ENCODE results near the gene HS1BP3.

The HS1BP3 gene

DNA sequence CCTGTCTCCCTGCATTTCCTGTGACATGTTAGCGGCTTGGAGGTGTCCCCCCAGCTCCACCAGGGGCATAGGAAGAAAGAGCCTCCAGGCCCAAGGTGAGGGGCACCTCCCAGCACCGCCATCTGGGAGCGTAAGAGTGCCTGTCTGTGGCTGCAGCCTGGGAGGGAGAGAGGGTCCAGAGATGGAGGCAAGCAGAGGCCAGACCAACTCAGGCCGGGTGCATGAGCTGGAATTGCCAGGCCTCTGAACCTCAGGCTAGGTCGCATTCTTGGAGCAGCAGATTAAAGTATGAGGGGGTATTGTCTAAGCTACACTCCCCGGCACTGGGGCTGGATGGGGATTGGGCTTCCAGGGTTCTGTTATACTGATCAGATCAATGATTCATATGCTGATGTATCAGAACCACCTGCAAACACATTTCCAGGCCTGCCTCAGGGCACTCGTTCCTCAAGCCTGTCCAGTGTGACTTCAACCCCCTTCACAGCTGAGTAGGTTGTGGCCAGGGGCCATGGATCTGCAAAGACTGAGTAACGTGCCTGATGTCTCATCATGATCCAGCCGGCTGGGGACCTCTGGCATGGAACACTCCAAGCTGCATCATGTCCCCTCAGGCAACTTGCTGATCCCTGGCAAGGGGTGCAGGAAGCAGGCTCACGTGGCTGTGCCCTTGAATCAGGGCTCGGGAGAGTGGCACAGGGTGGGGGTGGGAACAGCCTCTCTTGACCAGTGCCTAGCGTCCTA is 73.2 kb downstream of the HS1BP3 start:
- H3K79me2 ChIP-seq (ENCODE audit: control insufficient read depth, low read length) = no peaks in the 10 kb centered on the region
- H3K4me3 ChIP-seq (ENCODE audit: low read length) = no peak overlapping the region
- H3K27me3 ChIP-seq (ENCODE audit: control insufficient read depth, low read length) = peaks cover 30% of the 10 kb centered on the region
- no peaks in the 10 kb centered on the region for H3K4me1 ChIP-seq (ENCODE audit: control insufficient read depth, low read length)
- H4K20me1 ChIP-seq (ENCODE audit: control insufficient read depth, insufficient read depth, low read depth, low read length) = 0 out of 2 replicates have a peak, but pooled peaks cover 5% of the 10 kb centered on the region
- TF ChIP-seq, protein P1, sequence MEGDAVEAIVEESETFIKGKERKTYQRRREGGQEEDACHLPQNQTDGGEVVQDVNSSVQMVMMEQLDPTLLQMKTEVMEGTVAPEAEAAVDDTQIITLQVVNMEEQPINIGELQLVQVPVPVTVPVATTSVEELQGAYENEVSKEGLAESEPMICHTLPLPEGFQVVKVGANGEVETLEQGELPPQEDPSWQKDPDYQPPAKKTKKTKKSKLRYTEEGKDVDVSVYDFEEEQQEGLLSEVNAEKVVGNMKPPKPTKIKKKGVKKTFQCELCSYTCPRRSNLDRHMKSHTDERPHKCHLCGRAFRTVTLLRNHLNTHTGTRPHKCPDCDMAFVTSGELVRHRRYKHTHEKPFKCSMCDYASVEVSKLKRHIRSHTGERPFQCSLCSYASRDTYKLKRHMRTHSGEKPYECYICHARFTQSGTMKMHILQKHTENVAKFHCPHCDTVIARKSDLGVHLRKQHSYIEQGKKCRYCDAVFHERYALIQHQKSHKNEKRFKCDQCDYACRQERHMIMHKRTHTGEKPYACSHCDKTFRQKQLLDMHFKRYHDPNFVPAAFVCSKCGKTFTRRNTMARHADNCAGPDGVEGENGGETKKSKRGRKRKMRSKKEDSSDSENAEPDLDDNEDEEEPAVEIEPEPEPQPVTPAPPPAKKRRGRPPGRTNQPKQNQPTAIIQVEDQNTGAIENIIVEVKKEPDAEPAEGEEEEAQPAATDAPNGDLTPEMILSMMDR (IDR thresholded peaks at IDR 0.05; ENCODE audit: low read depth, low read length, poor library complexity, severe bottlenecking) = no peak
- no peak for TF ChIP-seq EZH2phosphoT487 (IDR thresholded peaks at IDR 0.05; ENCODE audit: borderline replicate concordance, low read length)
- no peak overlapping the region for H3K27ac ChIP-seq (ENCODE audit: low read depth, low read length)
- no peaks in the 10 kb centered on the region for H3F3A ChIP-seq (ENCODE audit: control insufficient read depth, insufficient read depth)
- no peaks in the 10 kb centered on the region for H3K9me3 ChIP-seq (ENCODE audit: control insufficient read depth, insufficient read depth, low read length)
- no peaks in the 10 kb centered on the region for H3K36me3 ChIP-seq (ENCODE audit: control insufficient read depth, low read length)
- H3K9me2 ChIP-seq (replicated peaks; ENCODE audit: control insufficient read depth, low read length) = no peaks in the 10 kb centered on the region
- H3K4me2 ChIP-seq (ENCODE audit: low read length) = no peak overlapping the region

DNA sequence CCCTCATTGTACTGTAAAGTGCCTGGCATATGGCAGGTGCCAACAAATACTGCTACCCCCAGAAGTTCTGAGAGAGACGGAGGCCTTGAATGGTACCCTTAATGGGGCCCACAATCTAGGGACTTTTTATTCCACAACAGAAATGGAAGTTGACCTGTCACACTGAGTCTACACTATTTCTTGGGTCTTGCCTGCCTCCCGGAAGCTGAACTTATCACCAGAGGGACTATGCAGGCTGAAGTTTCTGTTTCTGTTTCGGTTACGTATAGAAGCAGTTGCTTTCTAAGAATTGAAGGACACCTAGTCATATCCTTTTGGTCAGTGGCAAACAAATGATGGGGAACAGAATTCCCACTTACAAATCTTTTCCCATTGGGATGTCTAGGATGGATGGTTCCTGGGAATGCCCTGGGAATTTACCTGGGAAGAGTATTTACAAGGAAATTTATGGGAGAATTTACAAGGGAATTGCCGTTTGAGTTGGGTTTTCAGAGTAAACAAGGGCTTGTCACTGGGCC is 74.2 kb downstream of the HS1BP3 start:
- Histone ChIP-seq H3K27ac (ENCODE audit: low read depth, low read length) (no peak overlapping the region), H3K4me2 (ENCODE audit: low read length) (no peak overlapping the region), H3K27me3 (ENCODE audit: control insufficient read depth, low read length) (peaks cover 30% of the 10 kb centered on the region), H3K79me2 (ENCODE audit: control insufficient read depth, low read length) (no peaks in the 10 kb centered on the region), H3K36me3 (ENCODE audit: control insufficient read depth, low read length) (no peaks in the 10 kb centered on the region), H3K4me1 (ENCODE audit: control insufficient read depth, low read length) (no peaks in the 10 kb centered on the region), H3K4me3 (ENCODE audit: low read length) (no peak overlapping the region), H3F3A (ENCODE audit: control insufficient read depth, insufficient read depth) (no peaks in the 10 kb centered on the region), H3K9me2 (replicated peaks; ENCODE audit: control insufficient read depth, low read length) (no peaks in the 10 kb centered on the region), H4K20me1 (ENCODE audit: control insufficient read depth, insufficient read depth, low read depth, low read length) (0 out of 2 replicates have a peak, but pooled peaks cover under 1% of the 10 kb centered on the region), H3K9me3 (ENCODE audit: control insufficient read depth, insufficient read depth, low read length) (no peaks in the 10 kb centered on the region)
- TF ChIP-seq, protein P1 (IDR thresholded peaks at IDR 0.05; ENCODE audit: low read depth, low read length, poor library complexity, severe bottlenecking) = no peak
- no peak for TF ChIP-seq EZH2phosphoT487 (IDR thresholded peaks at IDR 0.05; ENCODE audit: borderline replicate concordance, low read length)

DNA sequence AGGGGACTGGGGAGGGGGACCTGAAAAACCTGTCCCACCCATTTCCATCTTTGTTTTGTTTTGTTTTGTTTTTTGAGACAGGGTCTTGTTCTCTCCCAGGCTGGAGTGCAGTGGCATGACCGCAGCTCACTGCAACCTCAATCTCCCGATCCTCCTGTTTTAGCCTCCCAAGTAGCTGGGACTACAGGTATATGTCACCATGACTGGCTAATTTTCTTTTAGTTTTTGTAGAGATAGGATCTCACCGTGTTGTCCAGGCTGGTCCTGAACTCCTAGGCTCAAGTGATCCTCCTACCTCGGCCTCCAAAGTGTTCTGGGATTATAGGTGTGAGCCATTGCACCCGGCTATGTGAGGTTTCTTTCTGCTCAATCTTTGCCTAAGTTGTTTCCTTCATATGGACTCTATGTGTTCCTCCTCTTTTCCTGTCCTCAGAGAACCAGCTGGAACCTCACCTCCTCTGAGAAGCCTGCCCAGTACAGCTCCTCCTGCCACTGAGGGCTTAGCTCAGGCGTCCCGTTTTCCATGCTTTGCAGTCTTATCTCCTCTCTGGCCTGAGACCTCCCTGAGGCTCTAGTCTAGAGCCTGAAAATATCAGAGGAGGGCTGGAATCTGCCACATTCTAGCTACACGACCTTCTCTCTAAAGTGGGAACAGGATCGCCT is 74.8 kb downstream of the HS1BP3 start:
- no peak overlapping the region for H3K27ac ChIP-seq (ENCODE audit: low read depth, low read length)
- no peaks in the 10 kb centered on the region for H3K9me2 ChIP-seq (replicated peaks; ENCODE audit: control insufficient read depth, low read length)
- no peak overlapping the region for H3K4me2 ChIP-seq (ENCODE audit: low read length)
- TF ChIP-seq, protein P1 (IDR thresholded peaks at IDR 0.05; ENCODE audit: low read depth, low read length, poor library complexity, severe bottlenecking) = no peak
- TF ChIP-seq EZH2phosphoT487 (IDR thresholded peaks at IDR 0.05; ENCODE audit: borderline replicate concordance, low read length) = no peak
- H3K27me3 ChIP-seq (ENCODE audit: control insufficient read depth, low read length) = peaks cover 30% of the 10 kb centered on the region
- H3K79me2 ChIP-seq (ENCODE audit: control insufficient read depth, low read length) = no peaks in the 10 kb centered on the region
- no peaks in the 10 kb centered on the region for H3K36me3 ChIP-seq (ENCODE audit: control insufficient read depth, low read length)
- H3K9me3 ChIP-seq (ENCODE audit: control insufficient read depth, insufficient read depth, low read length) = no peaks in the 10 kb centered on the region
- H4K20me1 ChIP-seq (ENCODE audit: control insufficient read depth, insufficient read depth, low read depth, low read length) = no peaks in the 10 kb centered on the region
- no peaks in the 10 kb centered on the region for H3K4me1 ChIP-seq (ENCODE audit: control insufficient read depth, low read length)
- H3K4me3 ChIP-seq (ENCODE audit: low read length) = no peak overlapping the region
- no peaks in the 10 kb centered on the region for H3F3A ChIP-seq (ENCODE audit: control insufficient read depth, insufficient read depth)

Data from DOHH2 (cell line).